ENCODE measurements around the gene AP1M1. TPM values are rescaled to one million over a fixed set of nuclear protein-coding genes. Genes with fewer than 3 reads are reported as not detected.

AP1M1 gene
- total RNA-seq, 1 experiment from 2014 or later: 98.0 TPM

- peaks cover 7% of the 10 kb centered on the region; the same call in 1 of the 2 replicates for H3K4me1 ChIP-seq
- BruUV-seq (replicated peaks): no TSS peak
- no peaks in the 10 kb centered on the region for H3K27me3 ChIP-seq (replicated peaks; ENCODE audit: control insufficient read depth, insufficient read depth, low read length)
- no peak overlapping the region for H3K27ac Mint-ChIP-seq (ENCODE audit: unreplicated experiment)
- H3K27me3 Mint-ChIP-seq (ENCODE audit: insufficient read depth, unreplicated experiment): no peaks in the 10 kb centered on the region
- ChIA-PET CTCF (no interaction called here), POLR2A (no interaction called here)
- H3K36me3 Mint-ChIP-seq (ENCODE audit: insufficient read depth, unreplicated experiment): no peaks in the 10 kb centered on the region
- no peaks in the 10 kb centered on the region for H3K36me3 ChIP-seq (ENCODE audit: control insufficient read depth, insufficient read depth, low read length)
- intact Hi-C loops (cut with micrococcal nuclease; ENCODE audit: unreplicated experiment): no loop called here
- H3K4me3 ChIP-seq (ENCODE audit: low read depth, low read length): no peak overlapping the region
- H3K9me3 Mint-ChIP-seq (ENCODE audit: unreplicated experiment): no peaks in the 10 kb centered on the region
- H3K9me3 ChIP-seq: no peaks in the 10 kb centered on the region
- no peak for TF ChIP-seq CTCF (IDR thresholded peaks at IDR 0.05; ENCODE audit: insufficient read depth in 1 of 2, low read depth in 1 of 2, low read length in 1 of 2, severe bottlenecking in 1 of 2, unreplicated experiment in 1 of 2)
- no peak for DNase-seq
- H3K4me3 Mint-ChIP-seq (ENCODE audit: unreplicated experiment): no peak overlapping the region
- H3K4me1 Mint-ChIP-seq (ENCODE audit: low read depth, unreplicated experiment): no peaks in the 10 kb centered on the region
Measured at GRCh38 chr19:16290692-16291091, 93.0 kb downstream of the AP1M1 start.

- CTCF ChIA-PET: no interaction called here
Measured at GRCh38 chr19:16293118-16294091, 95.7 kb downstream of the AP1M1 start.

GRCh38 chr19:16295057-16295456, 97.3 kb downstream of the AP1M1 start:
- Mint-ChIP-seq H3K9me3 (ENCODE audit: unreplicated experiment) (no peaks in the 10 kb centered on the region), H3K4me1 (ENCODE audit: low read depth, unreplicated experiment) (no peaks in the 10 kb centered on the region), H3K4me3 (ENCODE audit: unreplicated experiment) (no peak overlapping the region), H3K27me3 (ENCODE audit: insufficient read depth, unreplicated experiment) (no peaks in the 10 kb centered on the region), H3K27ac (ENCODE audit: unreplicated experiment) (no peak overlapping the region), H3K36me3 (ENCODE audit: insufficient read depth, unreplicated experiment) (no peaks in the 10 kb centered on the region)
- Histone ChIP-seq H3K9me3 (no peaks in the 10 kb centered on the region), H3K4me1 (peaks cover 7% of the 10 kb centered on the region; the same call in 1 of the 2 replicates), H3K36me3 (ENCODE audit: control insufficient read depth, insufficient read depth, low read length) (no peaks in the 10 kb centered on the region), H3K4me3 (ENCODE audit: low read depth, low read length) (no peak overlapping the region), H3K27me3 (replicated peaks; ENCODE audit: control insufficient read depth, insufficient read depth, low read length) (no peaks in the 10 kb centered on the region; the same call in 1 of the 2 replicates)
- POLR2A ChIA-PET: interaction anchor here (0.6 to 0.7 kb wide), 3 partner anchors 47 to 136 kb away, joined by 3 to 5 read pairs (median 3); no protein-coding TSS in a partner anchor
- DNase-seq: no peak
- CTCF ChIA-PET: no interaction called here
- no peak for TF ChIP-seq CTCF (IDR thresholded peaks at IDR 0.05; ENCODE audit: insufficient read depth in 1 of 2, low read depth in 1 of 2, low read length in 1 of 2, severe bottlenecking in 1 of 2, unreplicated experiment in 1 of 2)
- BruUV-seq (replicated peaks): no TSS peak
- intact Hi-C loops (cut with micrococcal nuclease; ENCODE audit: unreplicated experiment): no loop called here

More at GRCh38 chr19:16293118-16294091, 95.7 kb downstream of the AP1M1 start:
- Histone ChIP-seq H3K36me3 (ENCODE audit: control insufficient read depth, insufficient read depth, low read length) (no peaks in the 10 kb centered on the region), H3K9me3 (no peaks in the 10 kb centered on the region), H3K27me3 (replicated peaks; ENCODE audit: control insufficient read depth, insufficient read depth, low read length) (no peaks in the 10 kb centered on the region; the same call in 1 of the 2 replicates), H3K4me1 (peaks cover 7% of the 10 kb centered on the region; the same call in 1 of the 2 replicates), H3K4me3 (ENCODE audit: low read depth, low read length) (no peak overlapping the region)
- Mint-ChIP-seq H3K4me3 (ENCODE audit: unreplicated experiment) (peak overlapping the region; percentile 55), H3K27ac (ENCODE audit: unreplicated experiment) (no peak overlapping the region), H3K4me1 (ENCODE audit: low read depth, unreplicated experiment) (no peaks in the 10 kb centered on the region), H3K27me3 (ENCODE audit: insufficient read depth, unreplicated experiment) (no peaks in the 10 kb centered on the region), H3K36me3 (ENCODE audit: insufficient read depth, unreplicated experiment) (no peaks in the 10 kb centered on the region), H3K9me3 (ENCODE audit: unreplicated experiment) (no peaks in the 10 kb centered on the region)
- POLR2A ChIA-PET: no interaction called here
- intact Hi-C loops (cut with micrococcal nuclease; ENCODE audit: unreplicated experiment): no loop called here
- TF ChIP-seq CTCF (IDR thresholded peaks at IDR 0.05; ENCODE audit: insufficient read depth in 1 of 2, low read depth in 1 of 2, low read length in 1 of 2, severe bottlenecking in 1 of 2, unreplicated experiment in 1 of 2): no peak
- no TSS peak for BruUV-seq (replicated peaks)
- DNase-seq: peak; percentile 16 to 35

Other genes starting within 250 kb of the AP1M1 start
- gene OR10H4, start 248.9 kb upstream of the AP1M1 start, total RNA-seq (2022): not detected in 2 replicates
- gene TPM4, start 121.4 kb upstream of the AP1M1 start, total RNA-seq (2022): 368 and 392 TPM in 2 replicates
- 108 and 129 TPM in 2 replicates for gene RAB8A, start 86.0 kb upstream of the AP1M1 start, total RNA-seq (2022)
- gene HSH2D, start 54.2 kb upstream of the AP1M1 start, total RNA-seq (2022): 0.23 and 0.35 TPM in 2 replicates
- gene CIB3, start 24.4 kb upstream of the AP1M1 start, total RNA-seq (2022): not detected in 2 replicates
- gene FAM32A, start 12.5 kb upstream of the AP1M1 start, total RNA-seq (2022): 113 and 126 TPM in 2 replicates
- gene KLF2, start 126.9 kb downstream of the AP1M1 start, total RNA-seq (2022): 0.77 and 1.2 TPM in 2 replicates